Measurements from ENCODE around the gene AGO1.
"Not testable (repeated sequence)": the region's sequence is repeated elsewhere in the genome, so short reads cannot be mapped to it uniquely, and the experiment has no call there.

The AGO1 gene

GRCh38 chr1:35972631-35973030, 89.6 kb downstream of the AGO1 start:
- H3K9me3 ChIP-seq (ENCODE audit: control insufficient read depth in 2 of 2, low read length in 2 of 2); H3K4me3 ChIP-seq (ENCODE audit: low read length in 2 of 2); H3K4me1 ChIP-seq (ENCODE audit: control insufficient read depth, insufficient read depth, low read length); H3K27me3 ChIP-seq (ENCODE audit: control insufficient read depth in 1 of 2, insufficient read depth in 2 of 2, low read length in 2 of 2); H3K9ac ChIP-seq (ENCODE audit: low read length in 2 of 2); H3K27ac ChIP-seq (ENCODE audit: low read length): not testable (repeated sequence)
- peaks cover 4 to 12% of the 10 kb centered on the region in 2 donors for H3K36me3 ChIP-seq (ENCODE audit: control insufficient read depth in 2 of 2, insufficient read depth in 2 of 2, low read length in 2 of 2)

DNA sequence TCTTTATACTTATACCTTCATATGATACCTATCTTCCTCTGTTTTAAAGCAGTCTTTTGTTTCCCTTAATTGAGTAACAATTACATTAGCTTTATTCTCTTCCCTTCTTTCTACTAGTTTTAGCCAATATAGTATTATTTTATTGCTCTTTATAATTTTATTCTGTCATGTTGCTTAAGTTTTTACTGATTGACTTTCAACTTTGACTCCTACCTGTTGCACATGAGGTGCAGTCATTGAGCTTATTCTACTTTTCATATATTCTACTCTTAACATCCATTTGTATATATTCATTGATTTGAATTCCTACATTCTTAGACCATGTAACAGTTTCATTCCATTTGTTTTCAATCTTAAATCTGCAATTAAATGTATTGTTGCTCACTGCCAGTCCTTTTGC, 97.1 kb downstream of the AGO1 start:
- H3K27ac ChIP-seq (ENCODE audit: low read length), result no peak overlapping the region
- no peaks in the 10 kb centered on the region for H3K27me3 ChIP-seq (ENCODE audit: control insufficient read depth in 1 of 2, insufficient read depth in 2 of 2, low read length in 2 of 2)
- no peaks in the 10 kb centered on the region for H3K9me3 ChIP-seq (ENCODE audit: control insufficient read depth in 2 of 2, low read length in 2 of 2)
- H3K4me3 ChIP-seq (ENCODE audit: low read length in 2 of 2), result no peak overlapping the region
- no peak overlapping the region for H3K9ac ChIP-seq (ENCODE audit: low read length in 2 of 2)
- H3K4me1 ChIP-seq (ENCODE audit: control insufficient read depth, insufficient read depth, low read length), result no peaks in the 10 kb centered on the region
- H3K36me3 ChIP-seq (ENCODE audit: control insufficient read depth in 2 of 2, insufficient read depth in 2 of 2, low read length in 2 of 2), result peaks cover 11 to 12% of the 10 kb centered on the region in 2 donors

All from stomach smooth muscle (tissue), 2 donors.